ENCODE measurements around the gene FIBP. TPM values are rescaled to one million over a fixed set of nuclear protein-coding genes. Genes with fewer than 3 reads are reported as not detected.

FIBP gene
- total RNA-seq, 1 donor from 2014 or later = 103 TPM

GRCh38 chr11:65920372-65920802 is 32.1 kb upstream of the FIBP start:
- TF ChIP-seq, protein P1, sequence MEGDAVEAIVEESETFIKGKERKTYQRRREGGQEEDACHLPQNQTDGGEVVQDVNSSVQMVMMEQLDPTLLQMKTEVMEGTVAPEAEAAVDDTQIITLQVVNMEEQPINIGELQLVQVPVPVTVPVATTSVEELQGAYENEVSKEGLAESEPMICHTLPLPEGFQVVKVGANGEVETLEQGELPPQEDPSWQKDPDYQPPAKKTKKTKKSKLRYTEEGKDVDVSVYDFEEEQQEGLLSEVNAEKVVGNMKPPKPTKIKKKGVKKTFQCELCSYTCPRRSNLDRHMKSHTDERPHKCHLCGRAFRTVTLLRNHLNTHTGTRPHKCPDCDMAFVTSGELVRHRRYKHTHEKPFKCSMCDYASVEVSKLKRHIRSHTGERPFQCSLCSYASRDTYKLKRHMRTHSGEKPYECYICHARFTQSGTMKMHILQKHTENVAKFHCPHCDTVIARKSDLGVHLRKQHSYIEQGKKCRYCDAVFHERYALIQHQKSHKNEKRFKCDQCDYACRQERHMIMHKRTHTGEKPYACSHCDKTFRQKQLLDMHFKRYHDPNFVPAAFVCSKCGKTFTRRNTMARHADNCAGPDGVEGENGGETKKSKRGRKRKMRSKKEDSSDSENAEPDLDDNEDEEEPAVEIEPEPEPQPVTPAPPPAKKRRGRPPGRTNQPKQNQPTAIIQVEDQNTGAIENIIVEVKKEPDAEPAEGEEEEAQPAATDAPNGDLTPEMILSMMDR (IDR thresholded peaks at IDR 0.05; ENCODE audit: insufficient read depth, low read length, severe bottlenecking) = no peak
- FAIRE-seq (no peak), DNase-seq (ENCODE audit: low read depth) (no peak)
- H3K36me3 ChIP-seq (ENCODE audit: control insufficient read depth, insufficient read depth, low read length) = peaks cover 10% of the 10 kb centered on the region
- H3K27me3 ChIP-seq (ENCODE audit: control insufficient read depth, insufficient read depth, low read length) = no peaks in the 10 kb centered on the region
- H3K4me3 ChIP-seq (ENCODE audit: low read depth, low read length) = peak overlapping the region; percentile 86

GRCh38 chr11:65919573-65920371 is 31.5 kb upstream of the FIBP start:
- Histone ChIP-seq H3K27me3 (ENCODE audit: control insufficient read depth, insufficient read depth, low read length) (no peaks in the 10 kb centered on the region), H3K4me3 (ENCODE audit: low read depth, low read length) (peak overlapping the region; percentile 86), H3K36me3 (ENCODE audit: control insufficient read depth, insufficient read depth, low read length) (peaks cover 10% of the 10 kb centered on the region)
- TF ChIP-seq, protein P1 (IDR thresholded peaks at IDR 0.05; ENCODE audit: insufficient read depth, low read length, severe bottlenecking) = no peak
- DNase-seq (ENCODE audit: low read depth) (no peak), FAIRE-seq (no peak)

DNA sequence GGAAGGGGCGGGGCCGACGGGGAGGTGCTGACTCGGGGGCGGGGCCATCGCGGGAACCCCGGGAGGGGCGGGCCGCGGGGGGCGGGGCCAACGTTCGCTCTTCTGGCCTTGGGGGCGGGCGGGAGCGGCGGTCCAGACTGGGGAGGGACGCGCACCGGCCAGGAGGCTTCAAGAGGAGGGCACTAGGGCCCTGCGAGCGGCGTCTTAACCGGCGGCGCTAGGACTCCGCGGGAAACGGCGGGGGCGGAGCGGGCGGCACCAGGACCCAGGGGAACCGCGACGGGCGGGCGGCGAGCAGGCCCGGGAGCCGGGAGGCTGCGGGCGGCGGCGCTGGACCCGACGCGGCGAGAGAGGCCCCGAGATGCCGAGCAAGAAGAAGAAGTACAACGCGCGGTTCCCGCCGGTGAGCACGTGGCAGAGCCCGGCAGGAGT is 30.9 kb upstream of the FIBP start, which contains the start of gene DRAP1:
TSS of gene DRAP1 (plus strand) at position 286 of the 432 bp plus-strand sequence. CDS start at position 362, 76 bp downstream.
- H3K27me3 ChIP-seq (ENCODE audit: control insufficient read depth, insufficient read depth, low read length) = no peaks in the 10 kb centered on the region
- peak; percentile 84 for DNase-seq (ENCODE audit: low read depth)
- peaks cover 10% of the 10 kb centered on the region for H3K36me3 ChIP-seq (ENCODE audit: control insufficient read depth, insufficient read depth, low read length)
- H3K4me3 ChIP-seq (ENCODE audit: low read depth, low read length) = peak within 1 kb of the TSS; percentile 86
- no peak for FAIRE-seq
- TF ChIP-seq, protein P1 (IDR thresholded peaks at IDR 0.05; ENCODE audit: insufficient read depth, low read length, severe bottlenecking) = no peak

- FAIRE-seq (no peak), DNase-seq (ENCODE audit: low read depth) (no peak)
- Histone ChIP-seq H3K36me3 (ENCODE audit: control insufficient read depth, insufficient read depth, low read length) (peaks cover 10% of the 10 kb centered on the region), H3K27me3 (ENCODE audit: control insufficient read depth, insufficient read depth, low read length) (no peaks in the 10 kb centered on the region), H3K4me3 (ENCODE audit: low read depth, low read length) (peak within 1 kb of the TSS; percentile 86)
- TF ChIP-seq, protein P1 (IDR thresholded peaks at IDR 0.05; ENCODE audit: insufficient read depth, low read length, severe bottlenecking) = no peak
Observed at GRCh38 chr11:65918211-65919140, 30.2 kb upstream of the FIBP start, which contains the start of gene C11orf68. Gene C11orf68, minus strand, starts transcription at chr11:65919062. Its CDS starts 31 bp downstream, at chr11:65919031.

DNA sequence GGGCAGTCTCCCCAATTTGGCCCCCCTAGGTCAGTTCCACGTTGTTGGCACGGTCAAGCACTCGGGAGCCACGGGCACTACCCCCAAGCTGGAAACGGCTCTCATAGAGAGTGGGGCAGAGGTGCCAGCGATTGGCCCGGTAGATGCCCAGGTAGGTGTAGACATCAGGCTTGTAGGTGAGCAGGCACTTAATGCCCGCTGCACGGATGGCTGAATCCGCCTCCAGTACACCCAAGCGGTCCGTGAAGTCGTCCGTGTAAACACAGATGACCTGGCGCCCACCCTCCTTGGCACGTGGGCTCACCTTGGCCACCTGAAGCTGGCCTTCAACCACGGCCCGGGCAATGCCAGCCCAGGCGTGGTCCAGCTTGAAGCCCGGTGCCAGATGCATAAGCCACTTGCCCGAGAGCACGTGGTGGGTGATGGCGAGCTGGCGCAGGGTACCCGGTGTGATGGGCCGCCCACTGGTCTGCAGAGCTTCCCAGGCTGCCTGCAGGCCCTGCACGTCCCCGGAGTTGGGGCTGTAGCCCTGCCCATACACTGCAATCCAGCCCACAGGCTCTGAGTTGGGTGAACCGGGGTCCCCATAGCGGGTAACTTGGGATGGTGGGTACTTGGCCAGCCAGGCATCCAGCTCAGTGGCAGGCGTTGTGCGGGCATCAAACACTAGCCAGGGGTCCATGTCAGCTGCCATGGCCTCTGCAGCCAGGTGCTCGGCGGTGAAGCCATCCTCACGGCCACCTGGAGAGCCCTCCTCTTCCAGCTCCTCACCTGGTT is 29.4 kb upstream of the FIBP start:
- TF ChIP-seq, protein P1 (IDR thresholded peaks at IDR 0.05; ENCODE audit: insufficient read depth, low read length, severe bottlenecking) = no peak
- FAIRE-seq (no peak), DNase-seq (ENCODE audit: low read depth) (no peak)
- Histone ChIP-seq H3K27me3 (ENCODE audit: control insufficient read depth, insufficient read depth, low read length) (no peaks in the 10 kb centered on the region), H3K4me3 (ENCODE audit: low read depth, low read length) (no peak overlapping the region), H3K36me3 (ENCODE audit: control insufficient read depth, insufficient read depth, low read length) (peaks cover 9% of the 10 kb centered on the region)

All from bronchial epithelial cell (primary cell).